Sigmoid colon (tissue), 7 donors: ENCODE measurements around the gene KCNQ5. TPM values are rescaled to one million over a fixed set of nuclear protein-coding genes. Genes with fewer than 3 reads are reported as not detected.

Source experiments
- DNase-seq: peaks from one replicate; pipeline ENCODE4 v3.0.0-alpha.2; 2019
- H3K27ac ChIP-seq, 4 donors: fragments of 200-600 bp; sonication (generic); one replicate each; pipeline ENCODE4 v1.5.1; 2016 to 2019; ENCODE audit warnings: mild to moderate bottlenecking in 1 of 4
- H3K27me3 ChIP-seq, 3 donors: fragments of 200-600 bp; sonication (generic); one replicate each; pipeline ENCODE4 v1.5.1; 2019; ENCODE audit warnings: mild to moderate bottlenecking in 1 of 3
- H3K36me3 ChIP-seq, 4 donors: fragments of 200-600 bp; sonication (generic); one replicate each; pipeline ENCODE4 v1.5.1; 2016 to 2019
- H3K4me1 ChIP-seq, 4 donors: fragments of 200-600 bp; sonication (generic); one replicate each; pipeline ENCODE4 v1.5.1; 2017 to 2019
- H3K4me3 ChIP-seq, 4 donors: fragments of 200-600 bp; sonication (generic); one replicate each; pipeline ENCODE4 v1.5.1; 2017 to 2019; ENCODE audit warnings: mild to moderate bottlenecking in 2 of 4, moderate library complexity in 1 of 4
- H3K9me3 ChIP-seq, 4 donors: fragments of 200-600 bp in 3 of 4; sonication (generic) in 3 of 4; one replicate each; pipeline versions ENCODE4 v1.5.1 to v1.6.1; 2013 to 2019
- CTCF ChIP-seq, 4 experiments: fragments of 450-650 bp in 3 of 4; fragments of 200-600 bp in 1 of 4; IDR thresholded peaks; one replicate each; pipeline ENCODE4 v1.5.1; 2016 to 2019; ENCODE audit warnings: antibody characterized with exemption in 4 of 4, mild to moderate bottlenecking in 3 of 4, moderate library complexity in 2 of 4
- EP300 ChIP-seq, 4 donors: sonication (generic); formaldehyde crosslinking; IDR thresholded peaks; one replicate each; pipeline ENCODE4 v1.6.1; 2017; ENCODE audit warnings: antibody characterized with exemption in 4 of 4
- POLR2A ChIP-seq, 2 donors: fragments of 450-650 bp; IDR thresholded peaks; one replicate each; pipeline ENCODE4 v1.6.1; 2016; ENCODE audit warnings: antibody characterized with exemption in 2 of 2, mild to moderate bottlenecking in 2 of 2, moderate library complexity in 2 of 2
- POLR2AphosphoS5 ChIP-seq, 4 donors: sonication (generic); formaldehyde crosslinking; IDR thresholded peaks; one replicate each; pipeline ENCODE4 v1.6.1; 2017; ENCODE audit warnings: antibody characterized with exemption in 4 of 4
- WGBS, 2 donors: extraction: QIAGEN DNeasy Blood & Tissue Kit; methylation state at CpG; one replicate each; pipeline ENCODE4 v1.1.7; 2013; 5-methylcytosine and 5-hydroxymethylcytosine counted together
- intact Hi-C: fragments of 100-400 bp; cut with DNase I; formaldehyde crosslinking; loops from one replicate; pipeline ENCODE4 v1.15.1; 2023
- polyA plus RNA-seq, 3 donors: library from polyadenylated mRNA; stranded (reverse); fragments of 200-250 nt; gene quantifications; one replicate each; pipeline ENCODE4 v1.2.3, GENCODE V29; 2013
- total RNA-seq, 4 donors: library from RNA; depleted of rRNA; stranded (reverse); fragments of >200 nt; gene quantifications; one replicate each; pipeline ENCODE4 v1.1.0, GENCODE V29; 2016
- donor health status: healthy with polysubstance abuse.
- donor health status: Bipolar disorder and iron deficiency.
- donor health status: healthy.

The KCNQ5 gene
- total and polyA plus RNA-seq, 7 donors = 0.49 to 2.1 (median 1.1) TPM; not detected in 2

- Histone ChIP-seq H3K27ac (no peak overlapping the region), H3K4me1 (no peaks in the 10 kb centered on the region), H3K4me3 (no peak overlapping the region), H3K36me3 (no peaks in the 10 kb centered on the region), H3K9me3 (no peaks in the 10 kb centered on the region), H3K27me3 (no peaks in the 10 kb centered on the region)
- intact Hi-C loops = no loop called here
- 55 to 69% methylated on average over 2 of the region's 2 CpGs for WGBS, 2 donors
- no peak for TF ChIP-seq EP300 (IDR thresholded peaks at IDR 0.05)
- no peak for TF ChIP-seq POLR2A (IDR thresholded peaks at IDR 0.05)
- TF ChIP-seq POLR2AphosphoS5 (IDR thresholded peaks at IDR 0.05) = no peak
- TF ChIP-seq CTCF (IDR thresholded peaks at IDR 0.05) = no peak
- no peak for DNase-seq
Observed at GRCh38 chr6:72817208-72817607, 195.3 kb downstream of the KCNQ5 start.

- 70 to 78% methylated on average over 2 of the region's 2 CpGs for WGBS, 2 donors
- Histone ChIP-seq H3K27ac (no peak overlapping the region), H3K9me3 (no peaks in the 10 kb centered on the region), H3K27me3 (no peaks in the 10 kb centered on the region), H3K4me3 (no peak overlapping the region), H3K36me3 (no peaks in the 10 kb centered on the region), H3K4me1 (no peaks in the 10 kb centered on the region)
- TF ChIP-seq POLR2A (IDR thresholded peaks at IDR 0.05) (no peak), EP300 (IDR thresholded peaks at IDR 0.05) (no peak), CTCF (IDR thresholded peaks at IDR 0.05) (no peak), POLR2AphosphoS5 (IDR thresholded peaks at IDR 0.05) (no peak)
- intact Hi-C loops = no loop called here
- no peak for DNase-seq
Observed at GRCh38 chr6:72819609-72820008, 197.7 kb downstream of the KCNQ5 start.

- no peaks in the 10 kb centered on the region for H3K4me1 ChIP-seq
- TF ChIP-seq CTCF (IDR thresholded peaks at IDR 0.05) (no peak), POLR2A (IDR thresholded peaks at IDR 0.05) (no peak), POLR2AphosphoS5 (IDR thresholded peaks at IDR 0.05) (no peak), EP300 (IDR thresholded peaks at IDR 0.05) (no peak)
- intact Hi-C loops = no loop called here
Observed at GRCh38 chr6:72820153-72820552, 198.3 kb downstream of the KCNQ5 start.

GRCh38 chr6:72820906-72821305 is 199.0 kb downstream of the KCNQ5 start:
- no peak for DNase-seq
- Histone ChIP-seq H3K27me3 (no peaks in the 10 kb centered on the region), H3K36me3 (no peaks in the 10 kb centered on the region), H3K27ac (no peak overlapping the region), H3K4me3 (no peak overlapping the region), H3K9me3 (no peaks in the 10 kb centered on the region), H3K4me1 (no peaks in the 10 kb centered on the region)
- 13 to 22% methylated on average over 1 of the region's 1 CpG for WGBS, 2 donors
- TF ChIP-seq EP300 (IDR thresholded peaks at IDR 0.05) (no peak), POLR2A (IDR thresholded peaks at IDR 0.05) (no peak), POLR2AphosphoS5 (IDR thresholded peaks at IDR 0.05) (no peak), CTCF (IDR thresholded peaks at IDR 0.05) (no peak)
- intact Hi-C loops = no loop called here

More at GRCh38 chr6:72820153-72820552, 198.3 kb downstream of the KCNQ5 start:
- no peaks in the 10 kb centered on the region for H3K9me3 ChIP-seq
- no peak overlapping the region for H3K4me3 ChIP-seq
- no peaks in the 10 kb centered on the region for H3K27me3 ChIP-seq
- WGBS, 2 donors = 54 to 71% methylated on average over 3 of the region's 3 CpGs
- H3K36me3 ChIP-seq = no peaks in the 10 kb centered on the region
- DNase-seq = no peak
- no peak overlapping the region for H3K27ac ChIP-seq

GRCh38 chr6:72822023-72822422 is 200.2 kb downstream of the KCNQ5 start:
- TF ChIP-seq POLR2AphosphoS5 (IDR thresholded peaks at IDR 0.05) (no peak), EP300 (IDR thresholded peaks at IDR 0.05) (no peak), CTCF (IDR thresholded peaks at IDR 0.05) (no peak), POLR2A (IDR thresholded peaks at IDR 0.05) (no peak)
- Histone ChIP-seq H3K4me1 (no peaks in the 10 kb centered on the region), H3K4me3 (no peak overlapping the region), H3K27ac (no peak overlapping the region), H3K27me3 (no peaks in the 10 kb centered on the region), H3K36me3 (no peaks in the 10 kb centered on the region), H3K9me3 (no peaks in the 10 kb centered on the region)
- 65 to 73% methylated on average over 1 of the region's 1 CpG for WGBS, 2 donors
- no peak for DNase-seq
- intact Hi-C loops = no loop called here
